Stimulated activated CD4-positive, alpha-beta T cell treated with anti-CD3 and anti-CD28 coated beads, Interleukin-15, amount 100 ng/mL, for 24 hours (primary cell): Measurements from ENCODE around the gene KAT2A.
A peak's percentile ranks its signal among the peaks of the same experiment; 100 is the strongest.

Experiments
- DNase-seq: peaks from one replicate; pipeline ENCODE4 v3.0.0-alpha.2; 2020

Gene KAT2A

DNA sequence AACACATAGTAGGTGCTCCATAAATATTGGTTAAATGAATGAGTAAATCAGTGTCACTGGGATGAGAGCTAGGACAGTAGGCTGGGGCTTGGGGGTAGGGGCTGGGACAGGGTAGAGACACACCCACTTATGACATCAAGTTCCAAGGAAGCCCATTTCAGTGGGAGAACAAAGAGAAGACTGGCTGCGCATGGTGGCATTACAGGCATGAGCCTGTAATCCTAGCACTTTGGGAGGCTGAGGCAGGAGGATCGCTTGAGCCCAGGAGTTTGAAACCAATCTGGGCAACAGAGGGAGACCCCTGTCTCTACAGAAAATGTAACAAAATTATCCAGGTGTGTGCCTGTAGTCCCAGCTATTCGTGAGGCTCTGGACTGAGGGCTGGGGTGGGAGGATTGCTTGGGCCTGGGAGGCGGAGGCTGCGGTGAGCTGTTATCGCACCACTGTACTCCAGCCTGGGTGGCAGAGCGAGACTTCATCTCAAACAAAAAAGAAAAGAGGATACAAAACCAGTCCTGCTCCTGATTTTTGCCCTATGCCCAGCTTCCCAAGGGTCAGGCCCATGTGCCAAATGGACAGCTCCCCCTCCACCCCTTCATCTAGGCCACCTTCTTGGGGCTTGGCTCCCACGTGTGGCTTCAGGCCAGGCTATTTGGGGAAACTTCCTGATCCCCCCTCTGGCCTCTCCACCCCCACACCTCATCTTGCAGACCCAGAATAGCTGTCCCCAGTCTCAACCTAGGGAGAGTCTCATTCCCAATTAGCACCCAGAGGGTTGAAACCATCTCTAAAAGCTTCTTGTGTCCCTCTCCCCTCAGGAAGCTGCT lies 30.0 kb downstream of the KAT2A start:
- no peak for DNase-seq

DNA sequence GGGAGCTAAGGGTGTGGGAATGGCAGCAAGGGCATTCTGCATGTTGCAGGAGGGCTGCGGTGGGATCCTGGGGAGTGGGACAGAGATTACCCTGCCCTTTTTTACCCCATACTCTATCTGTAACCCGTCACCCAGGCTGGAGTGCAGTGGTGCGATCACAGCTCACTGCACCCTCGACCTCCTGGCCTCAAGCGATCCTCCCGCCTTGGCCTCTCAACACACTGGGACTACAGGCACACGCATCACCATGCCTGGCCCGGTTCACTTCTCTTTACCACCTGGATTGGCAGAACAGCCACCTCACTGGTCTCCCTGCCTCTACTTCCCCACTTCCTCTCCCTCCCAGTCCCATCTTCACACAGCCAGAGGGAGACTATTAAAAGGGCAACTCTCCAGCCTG lies 32.4 kb downstream of the KAT2A start:
- no peak for DNase-seq

DNA sequence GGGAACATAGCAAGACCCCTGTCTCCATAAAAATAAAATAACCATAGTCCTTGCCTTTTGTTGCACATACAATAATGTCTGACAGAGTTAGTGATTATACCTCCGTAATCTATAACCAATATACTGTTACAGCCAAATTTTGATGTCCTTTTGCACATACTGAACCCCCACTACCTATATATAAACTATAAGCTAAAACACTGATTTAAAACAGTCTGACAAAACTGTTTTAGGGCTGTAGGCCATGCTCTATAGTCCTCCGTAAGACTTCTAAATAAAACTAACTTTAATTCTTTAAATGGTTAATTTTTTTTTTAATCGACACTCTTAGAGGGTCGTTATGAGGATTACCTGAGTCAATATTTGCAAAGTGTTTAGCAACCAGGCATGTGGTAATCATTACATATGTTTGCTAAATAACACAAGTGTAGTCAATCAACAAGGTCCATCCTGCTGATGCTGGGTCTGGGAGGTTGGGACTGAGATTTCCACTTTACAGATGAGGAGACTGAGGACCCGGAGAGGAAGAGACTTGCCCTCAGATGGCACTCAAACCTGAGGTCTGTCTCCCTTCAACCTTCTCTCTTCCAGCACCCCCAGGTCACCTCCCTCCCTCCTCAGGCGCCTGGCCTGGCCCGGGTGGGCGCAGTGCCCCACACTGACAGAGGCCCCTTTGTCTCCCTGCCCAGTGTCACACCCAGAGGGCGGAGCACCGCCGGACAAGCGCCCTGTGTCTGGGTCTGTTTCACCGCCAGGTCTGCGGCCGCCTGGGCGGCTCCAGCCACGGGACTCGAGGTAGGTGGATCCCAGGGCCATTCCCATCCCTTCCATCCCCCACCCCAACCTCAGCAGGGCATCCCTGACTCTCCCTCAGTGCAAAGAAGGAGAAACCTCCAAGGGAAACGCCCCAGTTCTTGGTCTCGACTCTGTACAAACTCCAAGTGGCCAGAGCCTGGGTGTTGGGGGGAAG lies 33.1 kb downstream of the KAT2A start:
- no peak for DNase-seq

GRCh38 chr17:42087042-42087701 lies 34.0 kb downstream of the KAT2A start:
- DNase-seq = no peak

GRCh38 chr17:42081516-42082129 lies 39.5 kb downstream of the KAT2A start:
- no peak for DNase-seq

DNA sequence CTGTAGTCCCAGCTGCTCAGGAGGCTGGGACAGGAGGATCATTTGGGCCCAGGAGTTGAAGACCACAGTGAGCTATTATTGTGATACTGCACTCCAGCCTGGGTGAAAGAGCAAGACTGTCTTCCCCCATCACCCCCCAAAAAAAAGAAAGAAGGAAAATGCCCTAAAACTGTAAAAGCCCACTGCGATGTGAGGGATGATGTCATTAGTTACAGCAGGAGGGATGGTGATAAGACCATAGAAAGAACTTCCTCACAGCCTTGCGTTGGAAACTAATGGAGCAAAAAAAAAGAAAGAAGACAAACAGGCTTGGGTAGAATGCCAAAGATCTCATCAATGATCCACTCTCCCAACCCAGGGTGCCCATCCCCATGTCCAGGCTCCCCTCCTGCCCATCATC lies 41.6 kb downstream of the KAT2A start:
- no peak for DNase-seq

- no peak for DNase-seq
Measured at GRCh38 chr17:42078396-42079043, 42.6 kb downstream of the KAT2A start.

GRCh38 chr17:42077755-42078154 lies 43.4 kb downstream of the KAT2A start:
- no peak for DNase-seq

DNA sequence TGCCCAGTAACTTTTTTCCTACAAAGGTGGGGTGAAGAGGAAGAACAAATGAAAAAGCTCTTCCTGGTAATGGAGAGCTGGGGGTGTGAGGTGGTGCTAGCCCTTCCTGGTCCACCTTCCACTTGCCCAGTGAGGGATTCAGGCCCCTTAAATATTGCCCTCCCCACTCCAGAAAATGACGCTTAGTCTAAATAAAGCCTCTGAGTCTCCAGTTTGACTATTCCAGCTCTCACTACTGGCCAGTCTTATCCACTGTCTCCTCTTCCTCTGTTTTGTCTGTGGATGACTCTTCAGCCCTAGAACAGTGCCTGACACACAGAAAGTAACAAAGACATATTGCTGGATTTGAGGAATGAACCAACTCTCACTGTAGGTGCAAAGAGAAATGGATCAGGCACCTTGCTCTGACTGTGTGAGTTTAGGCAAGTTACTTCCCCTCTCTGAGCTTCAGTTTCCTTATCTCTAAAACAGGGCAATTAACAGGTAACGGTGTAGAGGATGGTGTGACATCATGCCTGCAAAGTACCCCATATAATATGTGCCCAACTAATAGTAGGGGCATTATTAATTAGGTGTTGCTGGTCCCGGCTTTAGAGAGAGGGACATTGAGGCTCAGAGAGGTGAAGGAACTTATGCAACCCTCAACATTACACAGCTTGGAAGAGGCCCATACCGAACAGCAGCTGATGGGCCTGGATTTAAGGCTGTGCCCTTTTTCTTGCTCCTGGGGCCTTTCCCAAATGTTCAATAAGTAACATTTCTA lies 44.2 kb downstream of the KAT2A start:
- no peak for DNase-seq

DNA sequence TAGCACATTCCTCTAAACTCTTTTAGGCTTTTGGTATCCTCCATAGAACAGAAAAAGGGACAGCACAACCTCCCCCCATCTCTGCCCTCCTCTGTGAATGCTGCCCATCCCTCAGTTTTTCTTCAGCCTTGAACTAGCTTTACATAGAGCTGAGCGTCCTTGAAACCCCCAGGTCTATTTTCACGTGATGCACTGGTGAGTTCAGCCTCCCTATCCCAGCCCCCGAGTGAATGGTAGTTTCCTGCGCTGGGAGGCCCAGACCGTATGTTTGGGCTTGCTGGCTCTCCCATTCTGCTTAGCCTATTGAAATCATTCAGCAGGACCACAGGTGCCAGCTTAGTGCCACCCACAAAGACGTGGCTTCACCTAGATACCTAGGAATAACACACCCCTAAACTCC lies 45.4 kb downstream of the KAT2A start:
- no peak for DNase-seq

GRCh38 chr17:42072323-42073187 lies 48.6 kb downstream of the KAT2A start:
- peak; percentile 23 for DNase-seq

- DNase-seq = peak; percentile 17
Measured at GRCh38 chr17:42071810-42072209, 49.4 kb downstream of the KAT2A start.

GRCh38 chr17:42068979-42069378 lies 52.2 kb downstream of the KAT2A start:
- DNase-seq = no peak

DNA sequence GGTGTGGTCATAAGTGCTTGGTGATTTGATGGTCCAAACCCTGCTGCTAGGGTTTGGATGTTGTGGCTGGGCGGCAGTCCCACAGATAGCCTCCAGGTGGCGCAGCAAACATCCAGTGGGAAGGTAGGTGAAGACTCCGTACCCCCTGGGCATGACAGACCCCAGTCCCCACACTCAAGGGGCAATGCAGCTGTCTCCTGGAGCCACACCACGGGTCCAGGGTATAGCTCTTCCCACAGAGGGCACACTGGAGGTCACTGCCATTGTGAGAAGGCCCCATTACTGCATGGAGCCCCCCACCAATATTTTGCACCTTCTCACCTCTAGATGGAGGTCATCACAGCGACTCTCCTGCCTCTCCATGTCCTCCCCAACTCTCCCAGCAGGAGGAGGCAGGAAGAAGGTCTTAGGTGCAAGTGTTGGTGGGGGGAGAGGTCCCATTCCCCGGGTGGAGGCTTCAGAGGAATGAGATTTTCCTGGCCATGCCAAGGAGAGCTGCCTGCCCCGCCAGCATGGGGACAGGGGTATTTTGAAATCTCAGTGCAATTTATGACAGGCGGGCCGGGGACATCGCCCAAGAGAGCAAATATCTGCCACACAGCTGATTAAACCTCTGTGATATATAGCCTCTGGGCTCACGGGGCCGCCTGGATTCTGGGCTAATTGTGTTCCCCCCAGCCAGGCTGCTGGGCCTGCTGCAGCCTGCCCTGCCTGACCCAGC lies 53.6 kb downstream of the KAT2A start:
- peak; percentile 79 for DNase-seq

DNA sequence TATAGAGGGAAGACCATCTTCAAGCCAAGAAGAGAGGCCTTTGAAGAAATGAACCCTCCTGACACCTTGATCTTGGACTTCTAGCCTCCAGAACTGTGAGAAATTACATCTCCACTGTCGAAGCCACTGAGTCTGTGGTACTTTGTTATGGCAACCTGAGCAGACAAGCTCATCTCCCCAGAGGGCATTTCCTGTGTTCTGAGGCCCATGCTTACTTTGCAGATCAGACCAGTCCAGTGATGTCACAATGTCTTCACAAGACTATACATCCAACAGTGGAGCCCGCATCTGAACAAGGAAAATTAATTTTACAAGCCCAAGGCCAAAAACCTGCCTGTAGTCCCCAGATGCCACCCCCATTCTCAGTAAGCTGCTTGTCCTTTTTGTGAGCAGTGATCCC lies 56.0 kb downstream of the KAT2A start:
- DNase-seq = no peak
